Adrenal gland (tissue), 5 donors: Measurements from ENCODE around the gene CELF3.

ENCODE experiments used
- POLR2A ChIP-seq, 2 donors: fragments of 450-650 bp; IDR thresholded peaks; one replicate each; pipeline ENCODE4 v1.6.1; 2017; ENCODE audit warnings: antibody characterized with exemption in 2 of 2, mild to moderate bottlenecking in 2 of 2, moderate library complexity in 1 of 2
- TF ChIP-seq, protein P1 (sequence below), 6 experiments: fragments of 450-650 bp in 4 of 6; fragments of 200-600 bp in 2 of 6; sonication (generic) in 1 of 6; IDR thresholded peaks; 1 replicate in 5 of 6; 2 replicates in 1 of 6; pipeline versions ENCODE4 v1.5.1 to v1.8.0; 2016 to 2021; ENCODE audit warnings: antibody characterized with exemption in 6 of 6, mild to moderate bottlenecking in 2 of 6, moderate library complexity in 1 of 6
- donor health status: DM: no; HTN: no; CAD: no.

DNA sequence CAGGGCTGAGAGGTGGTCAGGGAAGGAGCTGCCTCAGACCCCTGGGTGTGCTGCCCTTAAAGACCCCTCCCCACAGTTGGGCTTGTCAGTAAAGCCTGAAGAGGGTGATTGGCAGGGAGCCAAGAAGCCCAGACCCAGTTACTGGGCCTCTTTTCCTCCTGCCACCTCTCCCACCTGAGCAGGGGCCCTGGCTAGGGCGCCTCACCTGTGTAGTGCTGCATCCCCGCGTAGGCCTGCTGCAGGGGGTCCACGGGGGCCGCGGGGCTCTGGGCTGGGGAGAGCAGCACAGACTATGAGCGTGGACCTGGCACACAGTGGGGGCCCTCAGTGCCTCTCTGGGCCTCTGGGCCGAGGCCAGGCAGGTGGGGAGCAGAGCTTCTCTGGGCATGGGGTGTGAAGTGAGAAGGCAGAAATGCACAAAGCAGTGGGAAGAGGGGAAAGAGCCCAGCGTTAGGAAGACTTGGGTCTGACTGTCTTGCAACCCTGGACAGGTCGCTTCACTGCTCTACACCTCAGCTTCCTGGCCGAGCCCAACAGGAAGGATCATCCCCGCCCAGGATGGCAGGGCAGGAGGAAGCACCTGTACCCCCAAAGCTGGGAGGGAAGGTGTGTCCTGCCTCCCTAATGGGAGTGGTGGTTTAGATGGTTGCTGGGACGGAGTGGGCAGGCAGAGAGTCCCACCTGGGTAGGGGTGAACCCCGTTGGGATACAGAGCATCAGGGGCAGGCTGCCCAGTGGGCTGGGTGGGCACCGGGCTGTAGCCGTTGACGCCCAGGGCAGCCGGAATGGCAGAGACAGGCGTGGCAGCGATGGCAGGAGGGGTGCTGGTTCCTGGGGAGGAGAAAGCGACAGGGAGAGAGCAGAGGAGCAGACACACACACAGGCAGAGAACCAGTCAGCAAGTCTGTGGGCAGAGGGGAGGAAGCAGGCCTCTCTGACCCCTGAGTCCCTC lies 9.9 kb downstream of the CELF3 start:
- TF ChIP-seq, protein P1, sequence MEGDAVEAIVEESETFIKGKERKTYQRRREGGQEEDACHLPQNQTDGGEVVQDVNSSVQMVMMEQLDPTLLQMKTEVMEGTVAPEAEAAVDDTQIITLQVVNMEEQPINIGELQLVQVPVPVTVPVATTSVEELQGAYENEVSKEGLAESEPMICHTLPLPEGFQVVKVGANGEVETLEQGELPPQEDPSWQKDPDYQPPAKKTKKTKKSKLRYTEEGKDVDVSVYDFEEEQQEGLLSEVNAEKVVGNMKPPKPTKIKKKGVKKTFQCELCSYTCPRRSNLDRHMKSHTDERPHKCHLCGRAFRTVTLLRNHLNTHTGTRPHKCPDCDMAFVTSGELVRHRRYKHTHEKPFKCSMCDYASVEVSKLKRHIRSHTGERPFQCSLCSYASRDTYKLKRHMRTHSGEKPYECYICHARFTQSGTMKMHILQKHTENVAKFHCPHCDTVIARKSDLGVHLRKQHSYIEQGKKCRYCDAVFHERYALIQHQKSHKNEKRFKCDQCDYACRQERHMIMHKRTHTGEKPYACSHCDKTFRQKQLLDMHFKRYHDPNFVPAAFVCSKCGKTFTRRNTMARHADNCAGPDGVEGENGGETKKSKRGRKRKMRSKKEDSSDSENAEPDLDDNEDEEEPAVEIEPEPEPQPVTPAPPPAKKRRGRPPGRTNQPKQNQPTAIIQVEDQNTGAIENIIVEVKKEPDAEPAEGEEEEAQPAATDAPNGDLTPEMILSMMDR (IDR thresholded peaks at IDR 0.05): no peak
- TF ChIP-seq POLR2A (IDR thresholded peaks at IDR 0.05): no peak
